Stimulated activated CD8-positive, alpha-beta memory T cell treated with anti-CD3 and anti-CD28 coated beads, Interleukin-15, amount 100 ng/mL, for 4 hours (primary cell): Measurements from ENCODE around the gene GTF2A1L.
"Not testable (repeated sequence)": the region's sequence is repeated elsewhere in the genome, so short reads cannot be mapped to it uniquely, and the experiment has no call there.

Experiments
- DNase-seq, 2 donors: peaks; one replicate each; pipeline ENCODE4 v3.0.0-alpha.2; 2020; ENCODE audit warnings: low read depth in 2 of 2

The GTF2A1L gene

DNA sequence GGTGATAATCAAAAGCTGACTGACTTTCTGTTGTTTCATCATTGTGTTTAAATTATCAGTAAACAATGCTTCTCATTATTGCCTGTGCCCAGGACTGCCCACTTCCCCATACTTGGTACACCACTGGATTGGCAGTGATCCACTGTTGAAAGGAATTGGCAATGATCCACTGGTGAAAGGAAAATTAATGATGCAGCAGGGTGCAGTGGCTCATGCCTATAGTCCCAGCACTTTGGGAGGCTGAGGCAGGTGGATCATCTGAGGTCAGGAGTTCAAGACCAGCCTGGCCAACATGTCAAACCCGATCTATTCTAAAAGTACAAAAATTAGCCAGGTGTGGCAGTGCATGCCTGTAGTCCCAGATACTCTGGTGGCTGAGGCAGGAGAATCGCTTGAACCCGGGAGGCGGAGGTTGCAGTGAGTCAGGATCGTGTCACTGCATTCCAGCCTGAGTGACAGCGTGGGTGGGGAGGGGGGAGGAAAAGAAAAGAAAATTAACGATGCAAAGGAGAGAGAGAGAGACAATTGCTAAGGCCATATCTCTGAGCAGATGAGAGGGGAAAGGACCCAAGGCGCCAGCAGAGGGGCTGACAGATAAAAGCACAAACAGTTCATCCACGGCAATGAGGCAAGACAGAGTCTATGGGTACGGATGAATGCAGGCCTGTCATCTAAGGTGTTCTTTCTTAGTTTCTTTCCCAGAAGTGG lies 10.2 kb upstream of the GTF2A1L start:
- DNase-seq, result no peak

GRCh38 chr2:48613211-48613610 lies 4.4 kb upstream of the GTF2A1L start:
- no peak for DNase-seq

DNA sequence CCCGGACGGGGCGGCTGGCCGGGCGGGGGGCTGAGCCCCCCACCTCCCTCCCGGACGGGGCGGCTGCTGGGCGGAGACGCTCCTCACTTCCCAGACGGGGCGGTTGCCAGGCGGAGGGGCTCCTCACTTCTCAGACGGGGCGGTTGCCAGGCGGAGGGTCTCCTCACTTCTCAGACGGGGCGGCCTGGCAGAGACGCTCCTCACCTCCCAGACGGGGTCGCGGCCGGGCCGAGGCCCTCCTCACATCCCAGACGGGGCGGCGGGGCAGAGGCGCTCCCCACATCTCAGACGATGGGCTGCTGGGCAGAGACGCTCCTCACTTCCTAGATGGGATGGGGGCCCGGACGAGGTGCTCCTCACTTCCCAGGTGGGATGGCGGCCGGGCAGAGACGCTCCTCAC lies 3.1 kb upstream of the GTF2A1L start:
- DNase-seq, result not testable (repeated sequence)

DNA sequence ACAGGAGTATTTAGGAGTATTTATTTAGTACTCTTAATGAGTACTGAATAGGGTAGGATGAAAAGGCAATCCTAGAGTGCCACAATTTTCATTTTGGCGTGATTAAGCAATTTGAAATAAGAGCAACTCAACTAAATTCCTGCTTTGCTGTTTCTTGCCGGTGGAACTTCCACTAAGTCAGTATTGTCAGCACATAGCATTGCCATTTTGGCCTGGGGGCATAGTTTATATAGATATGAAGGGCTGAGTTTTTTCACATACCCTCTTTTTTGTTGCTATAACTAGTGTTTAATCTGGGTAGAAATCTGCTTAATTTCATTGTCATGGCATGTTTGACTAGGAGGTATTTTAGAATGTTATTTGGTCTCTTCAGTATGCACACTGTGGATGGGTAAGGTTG lies 1.9 kb downstream of the GTF2A1L start:
- DNase-seq, result no peak

DNA sequence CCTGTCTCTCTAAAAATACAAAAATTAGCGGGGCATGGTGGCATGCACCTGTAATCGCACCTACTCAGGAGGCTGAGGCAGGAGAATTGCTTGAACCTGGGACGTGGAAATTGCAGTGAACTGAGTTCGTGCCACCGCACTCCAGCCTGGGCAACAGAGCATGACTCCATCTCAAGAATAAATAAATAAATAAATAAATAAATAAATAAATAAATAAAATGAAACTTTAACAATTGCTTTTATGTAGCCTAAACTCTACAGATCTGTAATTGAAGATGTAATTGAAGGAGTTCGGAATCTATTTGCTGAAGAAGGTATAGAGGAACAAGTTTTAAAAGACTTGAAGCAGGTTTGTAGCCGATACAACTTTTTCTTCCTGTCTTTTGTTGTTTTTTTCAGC lies 2.9 kb downstream of the GTF2A1L start:
- no peak for DNase-seq

DNA sequence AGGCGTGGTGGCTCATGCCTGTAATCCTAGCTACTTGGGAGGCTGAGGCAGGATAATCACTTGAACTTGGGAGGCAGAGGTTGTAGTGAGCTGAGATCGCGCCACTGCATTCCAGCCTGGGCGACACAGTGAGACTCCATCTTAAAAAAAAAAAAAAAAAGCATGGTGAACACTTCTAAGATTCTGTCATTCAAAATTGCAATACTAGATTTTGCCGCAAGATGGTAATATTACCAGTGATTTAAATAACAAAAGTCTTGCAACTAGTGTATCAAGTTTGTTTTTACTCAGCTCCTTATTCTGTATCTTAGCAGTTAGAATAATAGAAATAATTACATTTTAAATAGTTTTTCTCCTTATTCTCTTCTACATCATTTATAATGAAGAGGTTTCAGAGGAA lies 5.0 kb downstream of the GTF2A1L start:
- DNase-seq, result not testable (repeated sequence)

DNA sequence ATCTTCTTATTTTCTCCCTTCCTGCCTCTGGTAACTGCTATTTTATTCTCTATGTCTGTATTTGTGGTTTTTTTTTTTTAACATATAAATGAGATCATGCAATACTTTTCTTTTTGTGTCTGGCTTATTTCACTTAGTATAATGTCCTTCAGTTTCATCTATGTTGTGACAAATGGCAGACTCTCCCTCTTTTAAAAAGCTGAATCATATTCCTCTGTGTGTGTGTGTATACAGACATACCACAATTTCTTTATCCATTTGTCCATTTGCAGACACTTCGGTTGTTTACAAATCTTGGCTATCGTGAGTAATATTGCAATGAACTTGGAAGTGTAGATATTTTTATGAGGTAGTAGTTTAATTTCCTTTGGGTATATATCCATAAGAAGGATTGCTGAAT lies 7.0 kb downstream of the GTF2A1L start:
- DNase-seq, result no peak

DNA sequence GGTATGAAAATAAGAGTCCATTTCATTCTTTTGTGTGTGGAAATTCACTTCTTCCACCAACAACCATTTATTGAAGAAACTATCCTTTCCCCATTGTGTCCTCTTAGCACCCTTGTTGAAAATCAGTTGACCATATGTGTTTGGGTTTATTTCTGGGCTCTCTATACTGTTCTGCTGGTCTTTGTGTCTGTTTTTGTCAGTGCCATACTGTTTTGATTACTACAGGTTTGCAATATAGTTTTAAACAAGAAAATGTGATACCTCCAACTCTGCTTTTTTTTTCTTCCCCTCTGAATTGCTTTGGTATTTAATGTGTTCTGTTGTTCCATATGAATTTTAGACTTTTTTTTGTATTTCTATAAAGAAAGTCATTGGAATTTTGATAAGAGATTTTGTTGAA lies 8.4 kb downstream of the GTF2A1L start:
- no peak for DNase-seq

- no peak for DNase-seq
These were observed 15.5 kb downstream of the GTF2A1L start for GRCh38 chr2:48633143-48633542.

GRCh38 chr2:48635786-48636185 lies 18.1 kb downstream of the GTF2A1L start:
- DNase-seq, result no peak

DNA sequence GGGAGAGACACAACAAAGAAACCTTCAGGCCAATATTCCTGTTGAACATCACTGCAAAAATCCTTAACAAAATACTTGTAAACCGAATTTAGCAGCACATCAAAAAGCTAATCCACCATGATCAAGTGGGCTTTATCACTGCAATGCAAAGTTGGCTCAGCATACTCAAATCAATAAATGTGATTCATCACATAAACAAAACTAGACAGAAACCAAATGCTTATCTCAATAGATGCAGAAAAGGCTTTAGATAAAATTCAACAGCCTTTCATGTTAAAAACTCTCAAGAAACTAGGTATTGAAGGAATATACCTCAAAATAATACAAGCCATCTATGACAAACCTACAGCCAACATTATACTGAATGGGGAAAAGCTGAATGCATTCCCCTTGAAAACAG lies 20.6 kb downstream of the GTF2A1L start:
- no peak for DNase-seq

DNA sequence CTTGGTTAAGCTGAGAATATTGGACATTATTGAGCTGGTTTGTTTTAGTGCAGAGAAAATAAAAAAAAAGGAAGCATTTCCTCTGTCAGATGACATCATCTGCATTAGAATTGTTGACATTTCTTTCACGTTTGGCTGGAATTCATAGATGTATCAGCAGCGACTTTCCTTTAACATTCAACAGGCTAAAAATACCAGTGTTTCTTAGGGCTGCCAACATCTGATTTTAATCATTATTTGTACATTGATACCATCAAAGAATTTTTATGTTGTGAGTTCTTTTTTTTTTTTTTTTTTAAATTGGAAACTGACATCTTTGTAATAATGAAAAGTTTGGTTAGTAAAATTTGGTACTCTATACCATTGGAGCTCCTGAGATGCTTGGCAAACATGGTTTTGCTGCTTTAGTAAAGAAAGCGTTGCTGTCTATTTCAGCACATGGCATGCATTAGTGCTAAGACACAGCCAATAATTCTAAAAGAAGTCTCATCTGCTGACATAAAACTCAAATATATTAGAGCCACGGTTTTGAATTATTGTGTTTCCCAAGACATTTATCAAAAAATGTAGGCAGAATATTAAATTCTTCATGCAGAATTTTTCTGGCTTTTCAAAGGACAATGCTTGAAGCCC lies 33.6 kb downstream of the GTF2A1L start:
- DNase-seq, result no peak

DNA sequence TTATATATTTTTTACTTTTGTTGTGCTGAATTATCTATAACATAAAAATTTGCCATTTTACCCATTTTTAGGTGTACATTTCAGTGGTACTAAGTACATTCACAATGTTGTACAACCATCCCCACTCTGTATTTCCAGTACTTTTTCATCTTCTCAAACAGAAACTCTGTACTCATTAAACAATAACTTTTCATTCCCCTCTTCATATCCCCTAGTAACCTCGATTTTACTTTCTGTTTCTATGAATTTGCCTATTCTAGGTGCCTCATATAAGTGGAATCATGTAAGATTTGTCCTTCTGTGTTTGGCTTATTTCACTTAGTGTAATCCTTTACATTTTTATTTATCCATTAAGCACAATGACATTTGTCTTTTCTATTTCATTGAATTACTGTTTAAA lies 51.3 kb downstream of the GTF2A1L start:
- DNase-seq, result no peak

GRCh38 chr2:48673581-48673980 lies 55.9 kb downstream of the GTF2A1L start:
- DNase-seq, result no peak

- DNase-seq, result no peak
These were observed 57.3 kb downstream of the GTF2A1L start for GRCh38 chr2:48674933-48675332.

DNA sequence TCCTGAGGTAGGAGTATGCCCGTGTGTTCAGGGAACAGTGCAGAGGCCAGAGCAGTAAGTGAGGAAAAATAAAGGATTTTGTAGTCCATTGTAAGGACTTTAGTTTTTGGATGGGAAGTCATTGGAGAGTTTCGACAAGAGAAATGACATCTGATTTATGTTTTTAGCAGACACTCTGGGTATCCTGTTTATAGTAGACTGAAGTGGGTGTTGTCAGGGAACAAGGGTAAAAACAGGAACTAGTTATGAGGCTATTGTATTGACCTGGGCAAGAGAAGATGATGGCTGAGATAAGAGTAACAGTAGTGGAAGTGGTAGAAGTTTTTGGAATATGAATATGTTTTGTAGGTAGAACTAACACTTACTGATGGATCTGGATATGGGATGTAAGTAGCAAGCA lies 59.8 kb downstream of the GTF2A1L start:
- DNase-seq, result no peak

DNA sequence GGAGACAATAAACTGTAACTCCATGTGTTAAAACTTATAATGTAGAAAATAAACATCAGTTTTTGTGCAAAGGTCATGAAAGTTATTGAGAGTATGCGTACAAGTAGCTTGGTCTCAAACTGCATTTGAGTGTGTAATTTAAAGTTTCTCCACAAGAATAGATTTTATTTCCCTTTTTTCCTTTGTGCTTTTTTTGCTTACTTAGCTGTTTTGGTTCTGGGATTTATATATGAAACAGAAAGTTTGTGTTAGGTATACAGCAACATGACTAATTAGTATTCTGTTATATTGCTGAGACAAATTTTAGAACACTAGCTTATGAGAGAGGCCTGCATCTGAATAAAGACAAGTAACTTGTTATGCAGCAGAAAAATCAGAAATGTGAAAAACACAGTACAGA lies 67.5 kb downstream of the GTF2A1L start:
- no peak for DNase-seq

DNA sequence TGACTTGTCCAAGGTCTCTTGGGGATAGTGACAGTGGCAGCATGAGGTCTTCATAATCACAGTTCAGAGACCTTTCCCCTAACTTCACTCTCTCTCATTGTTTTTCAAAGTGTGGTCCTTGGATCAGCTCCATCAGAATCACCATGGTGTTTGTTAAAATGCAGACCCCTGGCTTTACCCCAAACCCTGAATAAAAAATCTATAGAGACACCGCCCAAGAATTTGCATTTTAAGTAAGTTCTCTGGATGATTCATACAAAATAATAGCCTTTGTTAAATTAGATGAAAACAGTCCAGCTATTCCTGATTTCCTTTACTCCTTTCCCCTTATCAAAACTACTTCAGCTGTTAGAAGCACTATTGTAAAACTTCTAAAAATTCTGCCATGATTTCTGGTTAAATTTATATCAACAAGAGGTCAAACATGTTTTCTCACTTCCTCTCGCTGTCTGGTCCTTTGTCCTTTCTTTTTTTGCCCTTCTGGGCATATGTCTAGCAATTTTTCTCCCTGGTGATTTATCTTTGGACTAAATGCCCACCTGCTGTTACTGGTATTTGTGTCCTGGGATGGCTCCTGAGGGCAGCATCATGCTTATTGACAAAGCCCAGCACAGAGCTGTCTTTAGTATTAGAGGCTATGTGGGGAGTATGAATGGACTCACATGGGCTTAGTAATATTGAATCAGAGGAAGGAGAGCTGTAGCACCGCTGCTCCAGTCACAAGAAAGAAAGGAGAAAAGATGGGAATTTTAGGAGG lies 74.5 kb downstream of the GTF2A1L start:
- DNase-seq, result no peak

- no peak for DNase-seq
These were observed 75.4 kb downstream of the GTF2A1L start for GRCh38 chr2:48693066-48693465.

- no peak for DNase-seq
These were observed 76.0 kb downstream of the GTF2A1L start for GRCh38 chr2:48693645-48694044.

DNA sequence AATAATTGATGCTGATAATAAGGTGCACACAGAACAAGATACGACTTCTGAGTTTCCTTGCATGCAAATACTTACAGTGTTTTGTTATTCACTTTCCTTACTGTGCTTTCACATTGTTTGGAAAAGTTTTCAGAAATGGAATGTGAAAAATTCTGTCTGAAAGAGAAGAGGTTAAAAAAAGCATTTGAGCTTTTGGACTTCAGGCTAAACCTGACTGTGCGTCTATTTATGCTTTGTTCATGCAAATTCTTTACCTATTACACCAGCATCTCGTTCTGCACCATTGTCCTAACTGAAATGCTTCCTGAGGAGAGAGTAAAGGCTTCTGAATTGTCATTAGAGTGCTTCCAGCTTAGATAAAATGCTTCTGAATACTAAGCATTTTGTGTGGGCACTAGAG lies 76.5 kb downstream of the GTF2A1L start:
- no peak for DNase-seq

GRCh38 chr2:48695991-48696390 lies 78.3 kb downstream of the GTF2A1L start:
- no peak for DNase-seq

DNA sequence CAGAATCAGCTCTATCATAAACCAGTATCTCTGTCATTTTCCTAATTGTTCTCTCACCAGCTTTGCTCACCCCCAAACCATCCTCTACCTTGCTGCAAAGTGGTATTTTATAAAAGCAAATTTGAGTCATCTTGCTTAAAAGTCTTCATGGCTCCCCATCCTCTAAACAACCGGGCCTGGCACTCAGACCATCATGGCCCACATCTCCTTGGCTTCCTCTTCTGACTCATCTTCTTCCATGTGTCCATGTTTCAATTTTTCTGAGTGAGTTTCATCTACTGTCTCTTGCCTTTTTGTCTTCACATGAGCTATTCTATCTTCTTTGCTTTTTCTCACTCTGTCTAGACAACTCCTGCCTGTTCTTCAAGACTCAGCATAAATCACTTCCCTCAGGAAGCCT lies 79.2 kb downstream of the GTF2A1L start:
- DNase-seq, result no peak
